AG04449 (cell line): ENCODE results near the gene OLFM1.

ENCODE experiments used
- CTCF ChIA-PET: fragments of 350-600 bp; formaldehyde crosslinking; extraction: SDS; loops from one replicate; lab custom pipeline; 2021; ENCODE audit warnings: antibody characterized with exemption; lab: Yijun Ruan, JAX
- POLR2A ChIA-PET: fragments of 400-600, 350-600 bp; formaldehyde crosslinking; extraction: SDS; loops from one replicate; lab custom pipeline; 2020; ENCODE audit warnings: antibody characterized with exemption, inconsistent platforms; lab: Yijun Ruan, JAX
- DNase-seq: peaks from one replicate; pipeline ENCODE4 v3.0.0-alpha.2; 2010; ENCODE audit warnings: low read depth, low spot score
- H3K4me3 ChIP-seq: 2 replicates; pipeline ENCODE4 v1.5.1; 2011; ENCODE audit warnings: low read depth, mild to moderate bottlenecking, control low read depth, low read length
- CTCF ChIP-seq: IDR thresholded peaks from one replicate; pipeline ENCODE4 v1.5.1; 2011; ENCODE audit warnings: mild to moderate bottlenecking, moderate library complexity, low read length, control low read depth, inconsistent platforms; ENCODE audit not compliant: insufficient read depth; ENCODE audit errors: missing control alignments

The OLFM1 gene

GRCh38 chr9:135065151-135065550 lies 22.3 kb upstream of the OLFM1 start:
- no peak for TF ChIP-seq CTCF
- CTCF ChIA-PET, result no interaction called here
- DNase-seq, result no peak
- H3K4me3 ChIP-seq, result no peak overlapping the region
- POLR2A ChIA-PET, result no interaction called here

- TF ChIP-seq CTCF, result no peak
- DNase-seq, result no peak
- no peak overlapping the region for H3K4me3 ChIP-seq
- POLR2A ChIA-PET, result no interaction called here
- CTCF ChIA-PET, result no interaction called here
These were observed 21.7 kb upstream of the OLFM1 start for GRCh38 chr9:135065804-135066203.

GRCh38 chr9:135066291-135066690 lies 21.2 kb upstream of the OLFM1 start:
- ChIA-PET CTCF (no interaction called here), POLR2A (no interaction called here)
- H3K4me3 ChIP-seq, result no peak overlapping the region
- TF ChIP-seq CTCF, result no peak
- DNase-seq, result no peak

- TF ChIP-seq CTCF, result no peak
- H3K4me3 ChIP-seq, result no peak overlapping the region
- DNase-seq, result no peak
- ChIA-PET CTCF (interaction anchor here (0.7 kb wide), 1 partner anchor 19 kb away, joined by 3 read pairs; no protein-coding TSS in a partner anchor), POLR2A (no interaction called here)
These were observed 20.3 kb upstream of the OLFM1 start for GRCh38 chr9:135067096-135067710.

GRCh38 chr9:135068776-135069415 lies 18.6 kb upstream of the OLFM1 start:
- ChIA-PET CTCF (no interaction called here), POLR2A (no interaction called here)
- TF ChIP-seq CTCF, result no peak
- DNase-seq, result no peak
- H3K4me3 ChIP-seq, result no peak overlapping the region

GRCh38 chr9:135069558-135070197 lies 17.8 kb upstream of the OLFM1 start:
- ChIA-PET POLR2A (no interaction called here), CTCF (interaction anchor here (0.6 kb wide), 1 partner anchor 10 kb away, joined by 3 read pairs; no protein-coding TSS in a partner anchor)
- no peak for DNase-seq
- TF ChIP-seq CTCF, result no peak
- H3K4me3 ChIP-seq, result no peak overlapping the region
